MCF 10A (cell line): ENCODE data around the gene HCK. TPM values are rescaled to one million over a fixed set of nuclear protein-coding genes. Genes with fewer than 3 reads are reported as not detected.

Experiments
- BruUV-seq: library from RNA; stranded (reverse); fragments of 400-500 nt; replicated peaks from 2 replicates; lab custom pipeline; 2021; lab: Mats Ljungman, UMichigan
- CTCF ChIA-PET: fragments of 300-600 bp; sonication (Branson Sonifier 250); formaldehyde crosslinking; extraction: SDS; loops from one replicate; lab custom pipeline; 2021; ENCODE audit warnings: antibody characterized with exemption, inconsistent platforms; lab: Yijun Ruan, JAX
- POLR2A ChIA-PET: fragments of 300-600, 350-650 bp; sonication (Branson Sonifier 250); formaldehyde crosslinking; extraction: SDS; loops from one replicate; lab custom pipeline; 2020; ENCODE audit warnings: antibody characterized with exemption, inconsistent platforms; lab: Yijun Ruan, JAX
- DNase-seq: peaks from one replicate; pipeline ENCODE4 v3.0.0-alpha.2; 2018; ENCODE audit not compliant: unreplicated experiment
- H3K27ac Mint-ChIP-seq: one replicate; pipeline ENCODE4 v1.8.0; 2022; ENCODE audit warnings: mild to moderate bottlenecking, low read depth, mixed read lengths; ENCODE audit not compliant: unreplicated experiment
- H3K27me3 Mint-ChIP-seq: one replicate; pipeline ENCODE4 v1.8.0; 2022; ENCODE audit warnings: mixed read lengths; ENCODE audit not compliant: insufficient read depth, unreplicated experiment
- H3K36me3 Mint-ChIP-seq: one replicate; pipeline ENCODE4 v1.8.0; 2022; ENCODE audit warnings: mild to moderate bottlenecking, moderate library complexity, mixed read lengths; ENCODE audit not compliant: insufficient read depth, unreplicated experiment
- H3K4me1 Mint-ChIP-seq: one replicate; pipeline ENCODE4 v1.8.0; 2022; ENCODE audit warnings: mixed read lengths; ENCODE audit not compliant: insufficient read depth, unreplicated experiment
- H3K4me3 Mint-ChIP-seq: one replicate; pipeline ENCODE4 v1.8.0; 2022; ENCODE audit warnings: mild to moderate bottlenecking, moderate library complexity, mixed read lengths; ENCODE audit not compliant: unreplicated experiment
- H3K9me3 Mint-ChIP-seq: one replicate; pipeline ENCODE4 v1.8.0; 2022; ENCODE audit warnings: mixed read lengths; ENCODE audit not compliant: unreplicated experiment
- CTCF ChIP-seq: fragments of 200-600 bp; IDR thresholded peaks from one replicate; pipeline ENCODE4 v1.8.0; 2022; ENCODE audit warnings: antibody characterized with exemption, mild to moderate bottlenecking; ENCODE audit not compliant: unreplicated experiment
- intact Hi-C: fragments of 100-400 bp; cut with micrococcal nuclease; formaldehyde crosslinking; loops from 2 replicates; pipeline ENCODE4 v1.14.1; 2022
- total RNA-seq: library from RNA; stranded (reverse); gene quantifications from 2 replicates; pipeline ENCODE4 v1.2.3, GENCODE V29; 2022

HCK gene
- total RNA-seq, 1 experiment from 2014 or later, result not detected

- peaks cover 99% of the 10 kb centered on the region for H3K27me3 Mint-ChIP-seq
- H3K9me3 Mint-ChIP-seq, result no peaks in the 10 kb centered on the region
- no TSS peak for BruUV-seq
- no peak for DNase-seq
- TF ChIP-seq CTCF, result no peak
- no peaks in the 10 kb centered on the region for H3K4me1 Mint-ChIP-seq
- ChIA-PET CTCF (interaction anchor here (0.7 to 2.6 kb wide), 5 partner anchors 10 to 198 kb away, joined by 3 to 39 read pairs (median 5); no protein-coding TSS in a partner anchor), POLR2A (no interaction called here)
- H3K27ac Mint-ChIP-seq, result no peak overlapping the region
- intact Hi-C loops, result no loop called here
- H3K36me3 Mint-ChIP-seq, result no peaks in the 10 kb centered on the region
- H3K4me3 Mint-ChIP-seq, result no peak overlapping the region
Observed at GRCh38 chr20:32021091-32021490, 31.0 kb upstream of the HCK start.

- DNase-seq, result no peak
- H3K27me3 Mint-ChIP-seq, result peaks cover 62% of the 10 kb centered on the region
- CTCF ChIA-PET, result interaction anchor here (0.6 to 3.0 kb wide), 6 partner anchors 8 to 202 kb away, joined by 3 to 13 read pairs (median 4); no protein-coding TSS in a partner anchor
Observed at GRCh38 chr20:32024683-32025295, 27.3 kb upstream of the HCK start.

GRCh38 chr20:32027643-32028042 lies 24.4 kb upstream of the HCK start:
- no peak for TF ChIP-seq CTCF
- ChIA-PET POLR2A (no interaction called here), CTCF (interaction anchor here (0.6 to 12.2 kb wide), 8 partner anchors 10 to 205 kb away, joined by 3 to 180 read pairs (median 4); partner anchors contain the start of gene PDRG1)
- peaks cover 44% of the 10 kb centered on the region for H3K27me3 Mint-ChIP-seq
- BruUV-seq, result no TSS peak
- no peak overlapping the region for H3K4me3 Mint-ChIP-seq
- no peak for DNase-seq
- no peaks in the 10 kb centered on the region for H3K36me3 Mint-ChIP-seq
- H3K4me1 Mint-ChIP-seq, result no peaks in the 10 kb centered on the region
- no peak overlapping the region for H3K27ac Mint-ChIP-seq
- intact Hi-C loops, result no loop called here
- no peaks in the 10 kb centered on the region for H3K9me3 Mint-ChIP-seq

More at GRCh38 chr20:32024683-32025295, 27.3 kb upstream of the HCK start:
- POLR2A ChIA-PET, result interaction anchor here (0.6 to 0.7 kb wide), 2 partner anchors 10 to 642 kb away, joined by 3 to 4 read pairs; no protein-coding TSS in a partner anchor
- Mint-ChIP-seq H3K4me3 (no peak overlapping the region), H3K4me1 (no peaks in the 10 kb centered on the region), H3K9me3 (no peaks in the 10 kb centered on the region), H3K36me3 (no peaks in the 10 kb centered on the region), H3K27ac (no peak overlapping the region)
- intact Hi-C loops, result no loop called here
- TF ChIP-seq CTCF, result no peak
- BruUV-seq, result no TSS peak

- Mint-ChIP-seq H3K27me3 (peaks cover 44% of the 10 kb centered on the region), H3K27ac (no peak overlapping the region), H3K36me3 (no peaks in the 10 kb centered on the region), H3K4me1 (no peaks in the 10 kb centered on the region), H3K9me3 (no peaks in the 10 kb centered on the region), H3K4me3 (no peak overlapping the region)
- POLR2A ChIA-PET, result interaction anchor here (0.7 to 1.2 kb wide), 2 partner anchors 174 to 204 kb away, joined by 3 read pairs; no protein-coding TSS in a partner anchor
- TF ChIP-seq CTCF, result no peak
- CTCF ChIA-PET, result interaction anchor here (0.5 to 12.2 kb wide), 19 partner anchors 9 to 527 kb away, joined by 3 to 180 read pairs (median 6); partner anchors contain the start of genes MYLK2 and PDRG1
- intact Hi-C loops, result no loop called here
- no peak for DNase-seq
- no TSS peak for BruUV-seq
Observed at GRCh38 chr20:32028647-32029372, 23.2 kb upstream of the HCK start.
